ENCODE results near the gene COQ2. TPM values are rescaled to one million over a fixed set of nuclear protein-coding genes. Genes with fewer than 3 reads are reported as not detected.
"Not testable (repeated sequence)": the region's sequence is repeated elsewhere in the genome, so short reads cannot be mapped to it uniquely, and the experiment has no call there.

The COQ2 gene
- polyA plus RNA-seq, 2 donors = 9.1 to 12.5 TPM

- Histone ChIP-seq H3K27me3 (ENCODE audit: control insufficient read depth in 1 of 2, insufficient read depth in 2 of 2, low read length in 2 of 2) (no peaks in the 10 kb centered on the region), H3K4me3 (ENCODE audit: low read depth in 1 of 2, low read length in 2 of 2) (no peak overlapping the region), H3K4me1 (ENCODE audit: control insufficient read depth in 2 of 2, insufficient read depth in 2 of 2, low read length in 1 of 2) (no peaks in the 10 kb centered on the region), H3K9me3 (ENCODE audit: control insufficient read depth in 2 of 2, insufficient read depth in 1 of 2, low read depth in 1 of 2, low read length in 1 of 2) (no peaks in the 10 kb centered on the region), H3K27ac (ENCODE audit: low read depth in 2 of 2, low read length in 1 of 2) (no peak overlapping the region), H3K36me3 (ENCODE audit: control insufficient read depth in 2 of 2, insufficient read depth in 2 of 2, low read length in 1 of 2) (no peaks in the 10 kb centered on the region)
- 71 to 83% methylated on average over 4 of the region's 4 CpGs for WGBS, 2 donors
These were observed 33.1 kb upstream of the COQ2 start for GRCh38 chr4:83317671-83318070.

GRCh38 chr4:83316459-83317165 is 32.0 kb upstream of the COQ2 start:
- H3K27ac ChIP-seq (ENCODE audit: low read depth in 2 of 2, low read length in 1 of 2) = peak overlapping the region; percentile 63 to 69
- no peak overlapping the region for H3K4me3 ChIP-seq (ENCODE audit: low read depth in 1 of 2, low read length in 2 of 2)
- WGBS, 2 donors = 80 to 81% methylated on average over 13 of the region's 13 CpGs
- H3K36me3 ChIP-seq (ENCODE audit: control insufficient read depth in 2 of 2, insufficient read depth in 2 of 2, low read length in 1 of 2) = no peaks in the 10 kb centered on the region
- H3K9me3 ChIP-seq (ENCODE audit: control insufficient read depth in 2 of 2, insufficient read depth in 1 of 2, low read depth in 1 of 2, low read length in 1 of 2) = no peaks in the 10 kb centered on the region
- H3K27me3 ChIP-seq (ENCODE audit: control insufficient read depth in 1 of 2, insufficient read depth in 2 of 2, low read length in 2 of 2) = no peaks in the 10 kb centered on the region
- H3K4me1 ChIP-seq (ENCODE audit: control insufficient read depth in 2 of 2, insufficient read depth in 2 of 2, low read length in 1 of 2) = no peaks in the 10 kb centered on the region

- Histone ChIP-seq H3K27ac (ENCODE audit: low read depth in 2 of 2, low read length in 1 of 2) (no peak overlapping the region), H3K9me3 (ENCODE audit: control insufficient read depth in 2 of 2, insufficient read depth in 1 of 2, low read depth in 1 of 2, low read length in 1 of 2) (no peaks in the 10 kb centered on the region), H3K36me3 (ENCODE audit: control insufficient read depth in 2 of 2, insufficient read depth in 2 of 2, low read length in 1 of 2) (peaks cover 0 to 1% of the 10 kb centered on the region in 2 donors), H3K4me1 (ENCODE audit: control insufficient read depth in 2 of 2, insufficient read depth in 2 of 2, low read length in 1 of 2) (no peaks in the 10 kb centered on the region), H3K4me3 (ENCODE audit: low read depth in 1 of 2, low read length in 2 of 2) (no peak overlapping the region), H3K27me3 (ENCODE audit: control insufficient read depth in 1 of 2, insufficient read depth in 2 of 2, low read length in 2 of 2) (no peaks in the 10 kb centered on the region)
- 91 to 93% methylated on average over 4 of the region's 4 CpGs for WGBS, 2 donors
These were observed 30.8 kb upstream of the COQ2 start for GRCh38 chr4:83315341-83315870.

- Histone ChIP-seq H3K27ac (ENCODE audit: low read depth in 2 of 2, low read length in 1 of 2) (no peak overlapping the region), H3K27me3 (ENCODE audit: control insufficient read depth in 1 of 2, insufficient read depth in 2 of 2, low read length in 2 of 2) (no peaks in the 10 kb centered on the region), H3K9me3 (ENCODE audit: control insufficient read depth in 2 of 2, insufficient read depth in 1 of 2, low read depth in 1 of 2, low read length in 1 of 2) (no peaks in the 10 kb centered on the region), H3K4me3 (ENCODE audit: low read depth in 1 of 2, low read length in 2 of 2) (no peak overlapping the region), H3K36me3 (ENCODE audit: control insufficient read depth in 2 of 2, insufficient read depth in 2 of 2, low read length in 1 of 2) (peaks cover 0 to 3% of the 10 kb centered on the region in 2 donors), H3K4me1 (ENCODE audit: control insufficient read depth in 2 of 2, insufficient read depth in 2 of 2, low read length in 1 of 2) (no peaks in the 10 kb centered on the region)
- WGBS, 2 donors = 84 to 85% methylated on average over 4 of the region's 4 CpGs
These were observed 24.1 kb upstream of the COQ2 start for GRCh38 chr4:83308672-83309071.

- Histone ChIP-seq H3K4me3 (ENCODE audit: low read depth in 1 of 2, low read length in 2 of 2) (no peak overlapping the region), H3K36me3 (ENCODE audit: control insufficient read depth in 2 of 2, insufficient read depth in 2 of 2, low read length in 1 of 2) (peaks cover 0 to 3% of the 10 kb centered on the region in 2 donors), H3K4me1 (ENCODE audit: control insufficient read depth in 2 of 2, insufficient read depth in 2 of 2, low read length in 1 of 2) (no peaks in the 10 kb centered on the region), H3K27me3 (ENCODE audit: control insufficient read depth in 1 of 2, insufficient read depth in 2 of 2, low read length in 2 of 2) (no peaks in the 10 kb centered on the region), H3K27ac (ENCODE audit: low read depth in 2 of 2, low read length in 1 of 2) (peak overlapping the region in 1 of 2 donors; percentile 54), H3K9me3 (ENCODE audit: control insufficient read depth in 2 of 2, insufficient read depth in 1 of 2, low read depth in 1 of 2, low read length in 1 of 2) (no peaks in the 10 kb centered on the region)
- WGBS, 2 donors = 57 to 72% methylated on average over 7 of the region's 7 CpGs
These were observed 23.3 kb upstream of the COQ2 start for GRCh38 chr4:83307920-83308319.

- H3K27me3 ChIP-seq (ENCODE audit: control insufficient read depth in 1 of 2, insufficient read depth in 2 of 2, low read length in 2 of 2) = no peaks in the 10 kb centered on the region
- WGBS, 2 donors = 92 to 95% methylated on average over 2 of the region's 2 CpGs
- H3K4me3 ChIP-seq (ENCODE audit: low read depth in 1 of 2, low read length in 2 of 2) = no peak overlapping the region
- H3K36me3 ChIP-seq (ENCODE audit: control insufficient read depth in 2 of 2, insufficient read depth in 2 of 2, low read length in 1 of 2) = no peaks in the 10 kb centered on the region
- no peak overlapping the region for H3K27ac ChIP-seq (ENCODE audit: low read depth in 2 of 2, low read length in 1 of 2)
- no peaks in the 10 kb centered on the region for H3K4me1 ChIP-seq (ENCODE audit: control insufficient read depth in 2 of 2, insufficient read depth in 2 of 2, low read length in 1 of 2)
- H3K9me3 ChIP-seq (ENCODE audit: control insufficient read depth in 2 of 2, insufficient read depth in 1 of 2, low read depth in 1 of 2, low read length in 1 of 2) = no peaks in the 10 kb centered on the region
These were observed 20.6 kb upstream of the COQ2 start for GRCh38 chr4:83305187-83305586.

GRCh38 chr4:83297548-83298260 is 13.1 kb upstream of the COQ2 start:
- no peaks in the 10 kb centered on the region for H3K36me3 ChIP-seq (ENCODE audit: control insufficient read depth in 2 of 2, insufficient read depth in 2 of 2, low read length in 1 of 2)
- H3K4me3 ChIP-seq (ENCODE audit: low read depth in 1 of 2, low read length in 2 of 2) = no peak overlapping the region
- H3K27me3 ChIP-seq (ENCODE audit: control insufficient read depth in 1 of 2, insufficient read depth in 2 of 2, low read length in 2 of 2) = no peaks in the 10 kb centered on the region
- H3K27ac ChIP-seq (ENCODE audit: low read depth in 2 of 2, low read length in 1 of 2) = no peak overlapping the region
- no peaks in the 10 kb centered on the region for H3K9me3 ChIP-seq (ENCODE audit: control insufficient read depth in 2 of 2, insufficient read depth in 1 of 2, low read depth in 1 of 2, low read length in 1 of 2)
- no peaks in the 10 kb centered on the region for H3K4me1 ChIP-seq (ENCODE audit: control insufficient read depth in 2 of 2, insufficient read depth in 2 of 2, low read length in 1 of 2)
- WGBS, 2 donors = 72 to 78% methylated on average over 3 of the region's 3 CpGs

- WGBS, 2 donors = 81 to 88% methylated on average over 8 of the region's 8 CpGs
- Histone ChIP-seq H3K27me3 (ENCODE audit: control insufficient read depth in 1 of 2, insufficient read depth in 2 of 2, low read length in 2 of 2) (no peaks in the 10 kb centered on the region), H3K4me3 (ENCODE audit: low read depth in 1 of 2, low read length in 2 of 2) (no peak overlapping the region), H3K9me3 (ENCODE audit: control insufficient read depth in 2 of 2, insufficient read depth in 1 of 2, low read depth in 1 of 2, low read length in 1 of 2) (no peaks in the 10 kb centered on the region), H3K36me3 (ENCODE audit: control insufficient read depth in 2 of 2, insufficient read depth in 2 of 2, low read length in 1 of 2) (no peaks in the 10 kb centered on the region), H3K27ac (ENCODE audit: low read depth in 2 of 2, low read length in 1 of 2) (peak overlapping the region in 1 of 2 donors; percentile 22), H3K4me1 (ENCODE audit: control insufficient read depth in 2 of 2, insufficient read depth in 2 of 2, low read length in 1 of 2) (no peaks in the 10 kb centered on the region)
These were observed 8.9 kb upstream of the COQ2 start for GRCh38 chr4:83293305-83294046.

GRCh38 chr4:83290059-83290774 is 5.6 kb upstream of the COQ2 start:
- not testable (repeated sequence) for H3K27ac ChIP-seq (ENCODE audit: low read depth in 2 of 2, low read length in 1 of 2); H3K9me3 ChIP-seq (ENCODE audit: control insufficient read depth in 2 of 2, insufficient read depth in 1 of 2, low read depth in 1 of 2, low read length in 1 of 2); H3K4me3 ChIP-seq (ENCODE audit: low read depth in 1 of 2, low read length in 2 of 2); H3K27me3 ChIP-seq (ENCODE audit: control insufficient read depth in 1 of 2, insufficient read depth in 2 of 2, low read length in 2 of 2); H3K36me3 ChIP-seq (ENCODE audit: control insufficient read depth in 2 of 2, insufficient read depth in 2 of 2, low read length in 1 of 2); H3K4me1 ChIP-seq (ENCODE audit: control insufficient read depth in 2 of 2, insufficient read depth in 2 of 2, low read length in 1 of 2)
- 78 to 84% methylated on average over 3 of the region's 3 CpGs for WGBS, 2 donors

Measured in esophagus (tissue), 2 donors.